Adipose tissue (tissue), 3 donors: ENCODE measurements around the gene KCNMB2. TPM values are rescaled to one million over a fixed set of nuclear protein-coding genes. Genes with fewer than 3 reads are reported as not detected.

Experiments
- H3K27ac ChIP-seq: one replicate; pipeline ENCODE4 v1.5.1; 2013; ENCODE audit warnings: low read depth, low read length
- WGBS, 3 donors: extraction: QIAGEN DNeasy Blood & Tissue Kit; methylation state at CpG; one replicate each; pipeline ENCODE4 v1.1.7; 2013; 5-methylcytosine and 5-hydroxymethylcytosine counted together
- polyA plus RNA-seq, 3 donors: library from polyadenylated mRNA; stranded (reverse); fragments of 200-250 nt; gene quantifications; one replicate each; pipeline ENCODE4 v1.2.3, GENCODE V29; 2013
- donor health status: healthy with polysubstance abuse.
- donor health status: Bipolar disorder and iron deficiency.
- donor health status: healthy.

KCNMB2 gene
- polyA plus RNA-seq, 3 donors: 0.13 to 1.8 (median 1.0) TPM

GRCh38 chr3:178560759-178561158, 24.5 kb downstream of the KCNMB2 start:
- WGBS, 3 donors: 80 to 93% (median 81%) methylated on average over 3 of the region's 3 CpGs
- no peak overlapping the region for H3K27ac ChIP-seq

- WGBS, 3 donors: 76 to 83% (median 77%) methylated on average over 4 of the region's 4 CpGs
- no peak overlapping the region for H3K27ac ChIP-seq
Observed at GRCh38 chr3:178561239-178561638, 25.0 kb downstream of the KCNMB2 start.

GRCh38 chr3:178562143-178562946, 26.1 kb downstream of the KCNMB2 start:
- 55 to 77% (median 60%) methylated on average over 4 of the region's 4 CpGs for WGBS, 3 donors
- H3K27ac ChIP-seq: no peak overlapping the region

- H3K27ac ChIP-seq: no peak overlapping the region
Observed at GRCh38 chr3:178562947-178563232, 26.7 kb downstream of the KCNMB2 start.

GRCh38 chr3:178567611-178568010, 31.4 kb downstream of the KCNMB2 start:
- WGBS, 3 donors: 95 to 99% (median 96%) methylated on average over 3 of the region's 3 CpGs
- H3K27ac ChIP-seq: no peak overlapping the region

More at GRCh38 chr3:178562947-178563232, 26.7 kb downstream of the KCNMB2 start:
- WGBS, 3 donors: 49 to 63% (median 61%) methylated on average over 1 of the region's 1 CpG

- H3K27ac ChIP-seq: no peak overlapping the region
- WGBS, 3 donors: 42 to 48% (median 44%) methylated on average over 2 of the region's 2 CpGs
Observed at GRCh38 chr3:178568155-178568731, 32.0 kb downstream of the KCNMB2 start.

GRCh38 chr3:178568911-178569310, 32.7 kb downstream of the KCNMB2 start:
- 76 to 92% (median 88%) methylated on average over 1 of the region's 1 CpG for WGBS, 3 donors
- H3K27ac ChIP-seq: no peak overlapping the region

GRCh38 chr3:178569826-178570225, 33.6 kb downstream of the KCNMB2 start:
- WGBS, 3 donors: 59 to 75% (median 60%) methylated on average over 2 of the region's 2 CpGs
- no peak overlapping the region for H3K27ac ChIP-seq

- WGBS, 3 donors: 55 to 67% (median 66%) methylated on average over 4 of the region's 4 CpGs
- H3K27ac ChIP-seq: no peak overlapping the region
Observed at GRCh38 chr3:178583963-178584575, 47.8 kb downstream of the KCNMB2 start.

GRCh38 chr3:178584722-178585380, 48.6 kb downstream of the KCNMB2 start:
- WGBS, 3 donors: 31 to 64% (median 63%) methylated on average over 5 of the region's 5 CpGs
- no peak overlapping the region for H3K27ac ChIP-seq

GRCh38 chr3:178585454-178585853, 49.2 kb downstream of the KCNMB2 start:
- no peak overlapping the region for H3K27ac ChIP-seq
- WGBS, 3 donors: 10 to 30% (median 18%) methylated on average over 1 of the region's 1 CpG

GRCh38 chr3:178586076-178586475, 49.8 kb downstream of the KCNMB2 start:
- H3K27ac ChIP-seq: no peak overlapping the region
- WGBS, 3 donors: 51 to 70% (median 60%) methylated on average over 2 of the region's 2 CpGs

- no peak overlapping the region for H3K27ac ChIP-seq
- WGBS, 3 donors: 90 to 93% (median 90%) methylated on average over 4 of the region's 4 CpGs
Observed at GRCh38 chr3:178588628-178589027, 52.4 kb downstream of the KCNMB2 start.

- WGBS, 3 donors: 27 to 89% (median 87%) methylated on average over 1 of the region's 1 CpG
- H3K27ac ChIP-seq: no peak overlapping the region
Observed at GRCh38 chr3:178593786-178594185, 57.5 kb downstream of the KCNMB2 start.

- WGBS, 3 donors: 68 to 77% (median 70%) methylated on average over 2 of the region's 2 CpGs
- no peak overlapping the region for H3K27ac ChIP-seq
Observed at GRCh38 chr3:178597371-178597770, 61.1 kb downstream of the KCNMB2 start.

GRCh38 chr3:178602856-178603255, 66.6 kb downstream of the KCNMB2 start:
- H3K27ac ChIP-seq: no peak overlapping the region
- WGBS, 3 donors: 46 to 77% (median 60%) methylated on average over 2 of the region's 2 CpGs

GRCh38 chr3:178603735-178604134, 67.5 kb downstream of the KCNMB2 start:
- 54 to 68% (median 65%) methylated on average over 1 of the region's 1 CpG for WGBS, 3 donors
- no peak overlapping the region for H3K27ac ChIP-seq

- 25 to 58% (median 37%) methylated on average over 3 of the region's 3 CpGs for WGBS, 3 donors
- no peak overlapping the region for H3K27ac ChIP-seq
Observed at GRCh38 chr3:178618197-178618596, 82.0 kb downstream of the KCNMB2 start.

- WGBS, 3 donors: 52 to 66% (median 59%) methylated on average over 2 of the region's 2 CpGs
- H3K27ac ChIP-seq: no peak overlapping the region
Observed at GRCh38 chr3:178618896-178619295, 82.7 kb downstream of the KCNMB2 start.
